Renal cortex interstitium (tissue), 15 donors: ENCODE results near the gene DUSP7. TPM values are rescaled to one million over a fixed set of nuclear protein-coding genes. Genes with fewer than 3 reads are reported as not detected.
A peak's percentile ranks its signal among the peaks of the same experiment; 100 is the strongest.

ENCODE experiments used
- DNase-seq, 11 donors: peaks; one replicate each; pipeline ENCODE4 v3.0.0-alpha.2; 2013; ENCODE audit warnings: low read depth in 9 of 11, low spot score in 4 of 11; ENCODE audit errors: extremely low read depth in 1 of 11
- long read RNA-seq, 16 experiments: transcript quantifications; one replicate each; lab custom pipeline, GENCODE V29; 2026
- polyA plus RNA-seq, 3 donors: library from polyadenylated mRNA; unstranded; fragments of 120-200 nt; gene quantifications; one replicate each; pipeline ENCODE4 v1.2.1, GENCODE V29; 2013; ENCODE audit not compliant: insufficient read length in 3 of 3

The DUSP7 gene
- 10 to 100 TPM; 14.8 to 19.0 (median 16.2) TPM for polyA plus RNA-seq
- long read RNA-seq, donor 1, partial matches to known transcripts, result 0 of 5 reads
- long read RNA-seq, donor 1, other reads (novel, unspliced or antisense), result 0 of 5 reads
- long read RNA-seq, donor 2, partial matches to known transcripts, result 0 of 4 reads
- long read RNA-seq, donor 2, other reads (novel, unspliced or antisense), result 0 of 4 reads
- long read RNA-seq, donor 3, partial matches to known transcripts, result 0 of 4 reads
- long read RNA-seq, donor 3, other reads (novel, unspliced or antisense), result 0 of 4 reads
- long read RNA-seq, donor 4, partial matches to known transcripts, result 0 of 2 reads
- long read RNA-seq, donor 4, other reads (novel, unspliced or antisense), result 0 of 2 reads
- long read RNA-seq, donor 5, result 0 reads
- long read RNA-seq, donor 6, partial matches to known transcripts, result 0 of 4 reads
- long read RNA-seq, donor 6, other reads (novel, unspliced or antisense), result 0 of 4 reads
- long read RNA-seq, donor 7, partial matches to known transcripts, result 0 of 1 reads
- long read RNA-seq, donor 7, other reads (novel, unspliced or antisense), result 0 of 1 reads
- long read RNA-seq, donor 8, transcript DUSP7-202 (3 exons, 3,340 nt), result major isoform, 6 of 13 reads
- long read RNA-seq, donor 8, partial matches to known transcripts, result 5 of 13 reads
- long read RNA-seq, donor 8, other reads (novel, unspliced or antisense), result 0 of 13 reads
- long read RNA-seq, donor 9, partial matches to known transcripts, result 0 of 4 reads
- long read RNA-seq, donor 9, other reads (novel, unspliced or antisense), result 0 of 4 reads
- long read RNA-seq, donor 10, partial matches to known transcripts, result 0 of 5 reads
- long read RNA-seq, donor 10, other reads (novel, unspliced or antisense), result 0 of 5 reads
- long read RNA-seq, donor 11, partial matches to known transcripts, result 5 of 6 reads
- long read RNA-seq, donor 11, other reads (novel, unspliced or antisense), result 0 of 6 reads
- long read RNA-seq, donor 12, partial matches to known transcripts, result 0 of 2 reads
- long read RNA-seq, donor 12, other reads (novel, unspliced or antisense), result 0 of 2 reads
- long read RNA-seq, donor 13, transcript DUSP7-201 (2 exons, 3,059 nt), result minor isoform, 5 of 16 reads
- long read RNA-seq, donor 13, transcript DUSP7-202 (3 exons, 3,340 nt), result major isoform, 6 of 16 reads
- long read RNA-seq, donor 13, partial matches to known transcripts, result 5 of 16 reads
- long read RNA-seq, donor 13, other reads (novel, unspliced or antisense), result 0 of 16 reads
- long read RNA-seq, donor 14, partial matches to known transcripts, result 0 of 4 reads
- long read RNA-seq, donor 14, other reads (novel, unspliced or antisense), result 0 of 4 reads
- long read RNA-seq, donor 15, partial matches to known transcripts, result 0 of 3 reads
- long read RNA-seq, donor 15, other reads (novel, unspliced or antisense), result 0 of 3 reads
- long read RNA-seq, donor 16, transcript DUSP7-202 (3 exons, 3,340 nt), result major isoform, 6 of 9 reads
- long read RNA-seq, donor 16, partial matches to known transcripts, result 0 of 9 reads
- long read RNA-seq, donor 16, other reads (novel, unspliced or antisense), result 0 of 9 reads

- DNase-seq, result peak in 4 of 11 donors; percentile 57 to 71 (median 70)
These were observed at the start of gene DUSP7 for GRCh38 chr3:52056521-52056967. DUSP7 (minus strand) TSS chr3:52056571; CDS start chr3:52056366, 205 bp downstream.

- DNase-seq, result no peak
These were observed 48.6 kb upstream of the DUSP7 start for GRCh38 chr3:52104684-52105640.

GRCh38 chr3:52102934-52103333 lies 46.6 kb upstream of the DUSP7 start:
- DNase-seq, result no peak

GRCh38 chr3:52099001-52099401 lies 42.6 kb upstream of the DUSP7 start:
- no peak for DNase-seq

- DNase-seq, result no peak
These were observed 41.6 kb upstream of the DUSP7 start for GRCh38 chr3:52097851-52098507.

GRCh38 chr3:52095990-52096775 lies 39.8 kb upstream of the DUSP7 start:
- no peak for DNase-seq

- DNase-seq, result no peak
These were observed 38.5 kb upstream of the DUSP7 start for GRCh38 chr3:52094571-52095485.

- no peak for DNase-seq
These were observed 37.6 kb upstream of the DUSP7 start for GRCh38 chr3:52093756-52094545.

GRCh38 chr3:52092891-52093290 lies 36.5 kb upstream of the DUSP7 start:
- no peak for DNase-seq

GRCh38 chr3:52092271-52092660 lies 35.9 kb upstream of the DUSP7 start:
- DNase-seq, result no peak

GRCh38 chr3:52091586-52092270 lies 35.4 kb upstream of the DUSP7 start:
- no peak for DNase-seq

- no peak for DNase-seq
These were observed 34.6 kb upstream of the DUSP7 start for GRCh38 chr3:52090933-52091468.

GRCh38 chr3:52090131-52090932 lies 34.0 kb upstream of the DUSP7 start:
- no peak for DNase-seq
